Measurements from ENCODE around the gene SHROOM2.

The SHROOM2 gene

GRCh38 chrX:9955506-9955905 is 169.3 kb downstream of the SHROOM2 start:
- Histone ChIP-seq H3K36me3 (ENCODE audit: control insufficient read depth, insufficient read depth, low read length) (no peaks in the 10 kb centered on the region), H3K4me2 (ENCODE audit: low read length) (no peak overlapping the region), H3K27me3 (ENCODE audit: control insufficient read depth, insufficient read depth, low read length) (no peaks in the 10 kb centered on the region), H3K27ac (no peak overlapping the region), H3K4me3 (ENCODE audit: low read depth, low read length) (no peak overlapping the region), H3K79me2 (no peaks in the 10 kb centered on the region), H2AFZ (no peak overlapping the region), H3K9ac (no peak overlapping the region), H3K9me3 (ENCODE audit: control insufficient read depth, low read length) (no peaks in the 10 kb centered on the region), H3K4me1 (no peaks in the 10 kb centered on the region)
- TF ChIP-seq, protein P1, sequence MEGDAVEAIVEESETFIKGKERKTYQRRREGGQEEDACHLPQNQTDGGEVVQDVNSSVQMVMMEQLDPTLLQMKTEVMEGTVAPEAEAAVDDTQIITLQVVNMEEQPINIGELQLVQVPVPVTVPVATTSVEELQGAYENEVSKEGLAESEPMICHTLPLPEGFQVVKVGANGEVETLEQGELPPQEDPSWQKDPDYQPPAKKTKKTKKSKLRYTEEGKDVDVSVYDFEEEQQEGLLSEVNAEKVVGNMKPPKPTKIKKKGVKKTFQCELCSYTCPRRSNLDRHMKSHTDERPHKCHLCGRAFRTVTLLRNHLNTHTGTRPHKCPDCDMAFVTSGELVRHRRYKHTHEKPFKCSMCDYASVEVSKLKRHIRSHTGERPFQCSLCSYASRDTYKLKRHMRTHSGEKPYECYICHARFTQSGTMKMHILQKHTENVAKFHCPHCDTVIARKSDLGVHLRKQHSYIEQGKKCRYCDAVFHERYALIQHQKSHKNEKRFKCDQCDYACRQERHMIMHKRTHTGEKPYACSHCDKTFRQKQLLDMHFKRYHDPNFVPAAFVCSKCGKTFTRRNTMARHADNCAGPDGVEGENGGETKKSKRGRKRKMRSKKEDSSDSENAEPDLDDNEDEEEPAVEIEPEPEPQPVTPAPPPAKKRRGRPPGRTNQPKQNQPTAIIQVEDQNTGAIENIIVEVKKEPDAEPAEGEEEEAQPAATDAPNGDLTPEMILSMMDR (IDR thresholded peaks at IDR 0.05): no peak

- Histone ChIP-seq H3K4me3 (ENCODE audit: low read depth, low read length) (no peak overlapping the region), H3K27me3 (ENCODE audit: control insufficient read depth, insufficient read depth, low read length) (no peaks in the 10 kb centered on the region), H3K4me2 (ENCODE audit: low read length) (no peak overlapping the region), H3K4me1 (no peaks in the 10 kb centered on the region), H3K36me3 (ENCODE audit: control insufficient read depth, insufficient read depth, low read length) (no peaks in the 10 kb centered on the region), H3K27ac (no peak overlapping the region), H3K9me3 (ENCODE audit: control insufficient read depth, low read length) (no peaks in the 10 kb centered on the region), H3K9ac (no peak overlapping the region), H2AFZ (no peak overlapping the region), H3K79me2 (no peaks in the 10 kb centered on the region)
- TF ChIP-seq, protein P1 (IDR thresholded peaks at IDR 0.05): no peak
Observed at GRCh38 chrX:9957743-9958142, 171.5 kb downstream of the SHROOM2 start.

GRCh38 chrX:9958183-9958582 is 172.0 kb downstream of the SHROOM2 start:
- Histone ChIP-seq H3K4me1 (no peaks in the 10 kb centered on the region), H3K36me3 (ENCODE audit: control insufficient read depth, insufficient read depth, low read length) (no peaks in the 10 kb centered on the region), H3K4me2 (ENCODE audit: low read length) (no peak overlapping the region), H3K9ac (no peak overlapping the region), H3K4me3 (ENCODE audit: low read depth, low read length) (no peak overlapping the region), H3K9me3 (ENCODE audit: control insufficient read depth, low read length) (no peaks in the 10 kb centered on the region), H3K27me3 (ENCODE audit: control insufficient read depth, insufficient read depth, low read length) (no peaks in the 10 kb centered on the region), H3K27ac (no peak overlapping the region), H2AFZ (no peak overlapping the region), H3K79me2 (no peaks in the 10 kb centered on the region)
- TF ChIP-seq, protein P1 (IDR thresholded peaks at IDR 0.05): no peak

GRCh38 chrX:9961750-9962149 is 175.5 kb downstream of the SHROOM2 start:
- Histone ChIP-seq H3K9ac (no peak overlapping the region), H3K36me3 (ENCODE audit: control insufficient read depth, insufficient read depth, low read length) (no peaks in the 10 kb centered on the region), H2AFZ (no peak overlapping the region), H3K9me3 (ENCODE audit: control insufficient read depth, low read length) (no peaks in the 10 kb centered on the region), H3K4me1 (no peaks in the 10 kb centered on the region), H3K27ac (no peak overlapping the region), H3K4me2 (ENCODE audit: low read length) (no peak overlapping the region), H3K79me2 (no peaks in the 10 kb centered on the region), H3K27me3 (ENCODE audit: control insufficient read depth, insufficient read depth, low read length) (no peaks in the 10 kb centered on the region), H3K4me3 (ENCODE audit: low read depth, low read length) (no peak overlapping the region)
- TF ChIP-seq, protein P1 (IDR thresholded peaks at IDR 0.05): no peak

GRCh38 chrX:9966775-9967408 is 180.7 kb downstream of the SHROOM2 start, which contains the start of gene CLDN34:
TSS of gene CLDN34 (plus strand) at chrX:9967358. CDS start at chrX:9967358, 0 bp downstream.
- no peaks in the 10 kb centered on the region for H3K9me3 ChIP-seq (ENCODE audit: control insufficient read depth, low read length)
- TF ChIP-seq, protein P1 (IDR thresholded peaks at IDR 0.05): no peak
- no peaks in the 10 kb centered on the region for H3K4me1 ChIP-seq
- H3K4me2 ChIP-seq (ENCODE audit: low read length): no peak within 1 kb of the TSS
- H3K27me3 ChIP-seq (ENCODE audit: control insufficient read depth, insufficient read depth, low read length): no peaks in the 10 kb centered on the region
- H3K36me3 ChIP-seq (ENCODE audit: control insufficient read depth, insufficient read depth, low read length): no peaks in the 10 kb centered on the region
- no peak within 1 kb of the TSS for H3K9ac ChIP-seq
- H2AFZ ChIP-seq: no peak within 1 kb of the TSS
- no peaks in the 10 kb centered on the region for H3K79me2 ChIP-seq
- H3K4me3 ChIP-seq (ENCODE audit: low read depth, low read length): no peak within 1 kb of the TSS
- no peak within 1 kb of the TSS for H3K27ac ChIP-seq
